Activated CD4-positive, alpha-beta T cell treated with anti-CD3 and anti-CD28 coated beads, Interleukin-10, Interleukin-2, amounts not matched to agents 100 ng/mL and 50 ng/mL, durations not matched to agents 16 hours and 8 hours (primary cell): ENCODE measurements around the gene ALPP.
"Not testable (repeated sequence)": the region's sequence is repeated elsewhere in the genome, so short reads cannot be mapped to it uniquely, and the experiment has no call there.

Experiments used
- DNase-seq: peaks from one replicate; pipeline ENCODE4 v3.0.0-alpha.2; 2020

ALPP gene

DNA sequence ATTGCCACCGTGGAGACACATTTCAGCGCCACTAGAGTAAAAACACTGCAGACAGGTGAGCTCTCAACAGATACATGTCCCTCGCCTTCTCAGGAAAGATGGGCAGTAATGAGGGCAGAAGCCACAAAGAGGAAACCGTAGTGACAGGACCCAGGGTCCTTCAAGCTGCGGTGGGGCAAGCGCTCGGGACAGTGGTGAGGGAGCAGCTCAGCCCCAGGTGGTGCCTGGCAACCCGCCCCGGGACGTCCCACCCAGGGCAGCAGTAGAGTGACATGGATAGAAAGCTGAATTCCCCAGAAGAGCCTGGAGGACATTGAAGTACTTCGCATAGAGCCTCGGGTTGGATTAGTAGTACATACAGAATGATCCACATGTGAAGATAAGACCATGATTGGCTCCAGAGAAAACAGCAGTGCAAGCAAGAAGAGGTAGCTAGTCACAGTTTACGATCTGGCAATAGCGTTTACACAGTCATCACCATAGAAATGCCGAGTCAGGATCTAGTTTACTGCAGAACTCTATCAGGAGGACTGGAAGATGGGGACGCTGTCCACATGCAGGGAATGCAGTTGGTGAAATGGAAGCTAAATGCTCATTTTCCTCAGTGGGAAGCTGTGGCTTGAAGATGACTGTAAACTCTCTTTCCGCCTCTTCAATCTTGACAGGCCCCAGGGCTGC lies 37.4 kb upstream of the ALPP start:
- no peak for DNase-seq

DNA sequence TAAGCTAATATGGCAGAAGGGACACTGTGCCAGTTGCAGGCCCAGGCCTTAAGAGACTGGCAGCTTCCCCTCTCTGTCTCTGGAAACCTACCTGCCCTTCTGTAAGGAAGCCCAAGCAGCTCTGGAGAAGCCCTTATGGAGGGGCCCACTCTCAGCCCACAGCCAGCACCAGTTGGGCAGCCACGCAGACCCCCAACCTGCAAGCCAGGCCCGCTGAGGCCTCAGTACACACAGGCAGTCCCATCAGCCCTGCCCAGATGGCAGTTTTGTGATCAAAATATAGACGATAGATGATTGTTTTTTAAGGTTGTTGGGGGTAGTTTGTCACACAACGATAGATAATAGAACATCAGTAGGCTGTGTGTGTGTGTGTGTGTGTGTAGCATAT lies 36.8 kb upstream of the ALPP start:
- DNase-seq: no peak

DNA sequence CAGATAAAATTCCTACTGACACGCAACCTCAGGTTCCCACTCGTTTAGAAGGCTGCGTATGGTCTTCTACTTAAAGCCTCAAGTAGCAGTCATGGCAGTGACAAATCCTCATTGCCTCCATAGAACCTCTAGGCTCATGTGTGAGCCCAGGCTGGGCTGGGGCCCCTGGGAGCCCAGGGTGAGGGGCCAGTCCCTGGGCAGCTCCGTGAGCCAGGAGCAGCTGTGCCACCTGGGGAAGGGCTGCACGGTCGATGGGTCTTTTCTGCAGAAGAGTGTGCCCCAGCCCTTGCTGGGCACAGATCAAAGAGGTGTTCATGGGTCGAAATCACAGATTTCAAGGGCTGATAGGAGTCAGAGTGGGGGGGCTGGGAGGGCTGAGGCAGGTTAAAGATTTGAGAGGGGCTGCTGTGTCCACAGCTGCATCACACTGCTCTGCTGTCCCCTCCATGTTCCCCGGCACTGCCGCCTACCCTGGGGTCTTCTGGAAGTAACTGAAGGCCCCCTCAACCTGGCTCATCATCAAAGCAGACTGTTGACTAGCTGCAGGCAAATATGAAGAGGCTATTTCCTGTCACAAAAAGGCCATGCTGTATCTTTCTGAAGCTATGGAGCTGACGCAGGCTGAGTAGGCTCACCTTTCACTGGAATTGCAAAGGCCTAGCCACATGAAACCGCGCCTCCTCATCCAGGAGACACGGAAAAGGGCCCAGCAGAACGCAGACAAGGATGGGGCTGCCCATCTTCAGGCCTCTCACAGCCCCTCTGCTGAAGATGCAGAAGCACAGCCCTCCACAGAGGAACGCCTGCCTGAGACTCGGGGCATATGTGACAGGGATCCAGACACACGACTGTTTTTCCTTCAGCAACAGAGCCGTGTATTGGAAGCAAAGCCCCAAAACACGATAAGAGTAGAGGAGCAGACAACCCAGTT lies 35.7 kb upstream of the ALPP start:
- no peak for DNase-seq

DNA sequence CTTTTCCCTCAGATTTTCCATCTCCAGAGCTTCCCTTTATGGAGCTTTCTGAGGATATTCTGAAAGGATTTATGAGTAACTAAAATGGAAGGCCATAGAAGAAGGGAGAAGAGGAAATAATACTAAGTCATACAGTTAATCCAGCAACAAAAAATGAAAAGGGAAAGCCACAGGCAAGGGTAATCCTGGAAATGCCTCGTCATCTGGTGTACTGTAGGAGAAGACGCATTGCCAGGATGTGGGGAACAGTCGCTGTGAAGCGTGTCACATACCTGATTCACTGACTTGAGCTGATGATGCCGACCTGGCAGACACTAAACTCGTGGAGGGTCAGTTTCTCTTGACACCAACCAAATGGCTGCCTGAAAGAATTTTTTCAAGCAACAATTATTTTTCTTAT lies 34.7 kb upstream of the ALPP start:
- DNase-seq: no peak

DNA sequence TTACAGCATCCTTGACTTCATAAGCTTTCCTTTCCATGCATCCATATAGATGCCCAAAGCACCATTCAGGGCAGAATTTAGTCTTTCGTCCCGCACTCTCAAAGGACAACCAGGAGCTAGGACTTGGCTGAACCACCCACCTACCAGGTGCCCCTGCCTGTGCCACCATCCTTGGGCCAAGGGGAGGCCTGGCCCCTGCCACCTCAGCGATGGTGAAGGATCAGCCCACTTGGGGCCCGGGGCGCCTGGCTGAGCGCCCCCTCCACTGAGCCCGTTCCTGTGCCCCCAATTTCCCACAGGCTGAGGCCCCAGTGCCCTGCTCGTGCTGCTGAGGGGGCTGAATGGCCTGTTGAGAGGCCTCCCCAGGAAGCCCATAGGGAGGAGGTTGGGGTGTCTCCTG lies 33.3 kb upstream of the ALPP start:
- DNase-seq: no peak

DNA sequence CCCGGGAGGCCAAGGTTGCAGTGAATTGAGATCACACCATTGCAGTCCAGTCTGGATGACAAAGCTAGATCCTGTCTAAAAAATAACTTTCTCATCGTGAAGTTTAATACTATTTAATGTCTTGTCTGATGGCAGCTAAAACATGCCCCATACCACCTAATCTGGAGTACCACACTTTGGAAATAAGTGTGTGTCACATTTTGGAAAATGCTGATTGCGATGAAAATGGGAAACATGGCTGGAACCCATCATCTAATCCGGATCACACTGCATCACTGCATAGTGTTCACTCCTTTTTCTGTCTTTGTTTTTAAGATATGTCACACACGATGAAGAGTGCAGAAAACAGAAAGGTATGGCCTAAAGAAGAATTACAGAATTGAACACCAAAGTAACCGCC lies 31.2 kb upstream of the ALPP start:
- no peak for DNase-seq

DNA sequence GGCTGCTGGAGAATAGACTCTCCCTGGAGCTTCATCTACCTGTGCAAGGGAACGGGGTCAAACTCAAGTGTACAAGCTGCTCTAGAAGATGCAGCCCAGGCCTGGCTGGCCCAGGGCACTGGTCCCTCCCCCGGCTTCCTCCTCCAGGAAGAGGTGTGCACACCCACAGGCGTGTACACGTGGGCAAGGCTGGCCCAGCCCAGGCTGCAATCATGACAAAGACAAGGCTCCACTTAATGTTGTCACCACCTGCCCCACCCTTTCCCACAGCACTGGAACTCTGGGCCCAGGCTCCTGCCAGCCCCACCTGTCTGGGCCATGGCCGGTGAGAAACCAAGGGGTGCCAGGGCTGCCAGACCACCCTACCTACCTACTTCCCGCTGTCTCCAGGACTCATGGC lies 29.6 kb upstream of the ALPP start:
- no peak for DNase-seq

DNA sequence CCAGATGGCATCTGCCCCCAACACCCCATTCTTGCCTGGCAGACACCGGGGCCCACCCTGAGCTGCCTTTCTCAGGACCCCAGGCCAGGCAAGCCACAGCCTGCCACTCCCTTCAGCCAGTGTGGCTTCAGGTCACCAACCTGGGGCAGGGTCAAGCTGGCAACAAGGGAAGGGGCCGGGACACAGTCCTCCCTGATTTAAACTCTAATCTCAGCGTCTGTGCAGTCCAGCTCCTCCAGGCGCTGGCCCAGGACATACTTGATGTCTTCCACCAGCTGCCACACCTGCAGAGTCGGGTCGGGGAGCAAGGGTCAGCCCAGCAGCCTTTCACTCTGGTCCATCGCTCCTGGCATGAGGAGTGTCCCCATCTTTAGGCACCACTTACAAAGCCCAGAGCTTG lies 29.0 kb upstream of the ALPP start:
- no peak for DNase-seq

DNA sequence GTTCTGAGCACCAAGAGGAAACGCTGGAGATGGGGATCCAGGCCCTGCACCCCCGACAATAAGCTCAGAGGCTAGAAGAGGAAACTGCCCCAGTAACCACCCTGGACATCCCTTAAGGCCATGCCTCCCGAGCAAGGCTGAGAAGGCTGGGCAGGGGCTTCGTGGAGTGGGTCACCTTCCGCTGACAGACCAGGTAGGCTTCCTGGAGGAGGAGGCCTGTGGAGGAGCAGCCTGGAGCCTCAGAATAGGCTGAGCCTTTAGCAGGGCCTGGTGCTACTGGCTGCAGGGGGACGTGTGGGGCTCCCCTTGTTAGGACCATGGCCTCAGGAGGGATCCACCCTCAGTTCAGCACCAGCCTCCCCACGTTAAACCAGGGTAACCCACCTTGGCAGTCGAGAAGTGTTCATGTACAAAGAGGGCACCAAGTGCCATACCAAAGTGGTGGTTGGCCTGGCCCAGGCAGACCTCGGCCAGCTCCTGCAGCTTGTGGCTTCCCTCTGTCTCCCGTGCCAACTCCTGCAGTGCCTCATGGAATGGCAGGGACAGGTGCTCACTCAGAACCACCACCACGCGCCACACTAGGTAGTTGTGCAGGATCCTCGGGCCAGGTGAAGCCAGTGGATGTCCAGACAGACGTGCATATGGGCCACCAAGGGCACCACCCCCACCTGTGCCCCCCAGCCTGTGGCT lies 28.5 kb upstream of the ALPP start:
- DNase-seq: no peak

DNA sequence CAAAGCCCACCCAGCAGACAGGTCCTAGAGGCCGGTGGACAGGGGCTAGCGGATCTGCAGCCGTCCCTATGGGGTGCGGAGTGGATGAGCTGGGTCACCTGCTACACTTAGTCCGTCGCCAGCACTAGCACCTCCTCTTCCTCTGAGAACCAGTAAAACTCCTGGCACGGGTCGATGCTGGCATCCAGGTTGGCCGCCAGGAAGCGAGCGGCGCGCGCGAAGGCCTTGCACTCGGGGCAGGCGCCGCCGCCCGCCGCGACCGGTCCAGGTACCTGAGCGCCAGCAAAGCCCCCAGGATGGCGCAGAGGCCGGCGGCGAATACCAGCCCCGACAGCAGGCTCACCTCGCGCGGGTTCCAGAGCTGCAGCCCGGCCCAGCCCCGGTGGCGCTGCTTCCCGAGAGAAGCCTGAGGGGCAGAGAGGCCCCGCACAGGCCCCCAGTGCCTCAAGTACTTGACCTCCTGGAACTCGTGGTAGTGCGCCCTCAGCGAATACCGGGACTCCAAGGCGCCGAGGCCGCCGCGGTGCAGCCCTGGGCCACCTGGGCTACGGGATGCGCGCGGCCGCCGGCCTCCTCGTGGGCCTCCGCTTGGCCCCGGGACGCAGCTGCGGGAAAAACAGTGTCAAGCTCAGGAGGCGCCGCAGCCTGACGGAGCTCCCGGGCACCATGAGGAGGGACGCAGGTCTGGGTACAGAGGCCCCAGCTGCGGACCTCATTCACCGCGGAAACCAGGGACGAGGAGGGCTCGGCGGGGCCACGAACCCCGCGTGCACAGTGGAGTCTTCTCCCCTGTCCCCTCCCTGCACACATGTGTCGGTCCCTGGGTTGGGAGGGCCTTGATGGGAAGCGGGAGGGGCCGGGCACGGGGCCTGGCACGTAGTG lies 27.5 kb upstream of the ALPP start:
- DNase-seq: no peak

DNA sequence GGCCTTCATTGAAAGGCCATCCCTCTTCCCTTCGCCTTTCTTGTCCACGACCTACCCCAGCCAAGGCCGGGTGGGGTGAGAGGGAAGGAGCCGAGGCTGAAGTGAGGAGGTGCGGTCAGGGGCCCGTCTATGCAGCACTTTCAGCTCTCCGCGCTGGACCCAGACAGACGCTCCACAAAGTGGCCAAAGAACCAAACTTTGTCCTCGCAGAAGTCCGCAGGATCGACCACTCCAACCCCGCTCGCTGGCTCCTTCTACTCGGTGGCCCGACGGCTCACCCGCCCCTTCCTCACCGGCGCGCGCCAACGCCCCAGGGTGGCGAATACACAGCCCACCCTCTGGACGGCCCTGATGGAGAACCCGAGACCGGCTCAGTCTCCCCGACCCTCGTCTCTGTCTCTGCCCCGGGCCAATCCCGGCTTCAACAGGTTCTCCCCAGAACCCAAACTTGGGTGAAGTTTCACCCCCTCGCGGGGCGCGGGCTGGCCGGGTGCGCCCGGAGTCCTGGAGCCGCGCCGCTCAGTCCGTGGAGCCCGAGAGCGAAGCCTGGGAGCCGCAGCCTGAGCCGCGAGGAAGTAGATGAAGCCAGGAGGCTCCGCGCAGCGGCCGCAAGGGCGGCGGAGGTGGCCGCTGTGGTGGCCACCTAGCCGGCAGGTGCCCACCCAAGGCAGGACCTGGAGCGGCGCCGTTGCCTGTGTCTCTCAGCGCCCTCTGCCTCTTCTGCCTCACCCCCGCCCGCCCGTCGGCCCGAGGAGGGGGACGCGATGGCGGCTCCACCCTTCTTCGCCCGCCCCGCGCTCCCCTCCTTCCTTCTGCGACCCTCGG lies 26.7 kb upstream of the ALPP start:
- DNase-seq: no peak

DNA sequence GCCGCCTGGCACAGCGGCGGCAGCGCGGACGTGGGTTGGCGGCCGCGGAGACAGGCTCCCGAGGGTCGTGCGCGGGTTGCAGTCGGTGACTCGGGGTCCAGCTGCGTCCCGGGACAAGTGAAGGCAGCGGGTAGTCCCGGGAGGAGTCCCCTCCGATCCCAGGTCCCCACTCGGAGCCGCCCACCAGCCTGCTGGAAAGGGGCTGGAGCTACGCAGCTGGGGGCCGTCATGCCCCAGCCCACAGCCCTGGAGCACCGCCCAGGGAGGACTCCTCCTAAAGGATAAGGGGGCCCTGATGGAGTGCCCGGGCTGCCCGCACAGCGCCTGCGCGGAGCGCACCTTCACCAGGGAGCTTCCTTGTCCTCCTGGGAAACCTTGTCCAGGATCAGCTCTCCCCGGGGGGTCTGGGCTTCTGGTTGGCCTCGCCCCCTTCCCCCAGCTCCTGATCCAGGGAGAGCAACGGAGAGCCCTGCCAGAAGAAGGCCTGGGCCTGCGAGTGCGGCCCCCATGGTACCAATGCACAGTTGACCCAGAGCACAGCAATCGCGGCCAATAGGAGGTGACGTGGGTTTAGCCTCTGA lies 25.9 kb upstream of the ALPP start:
- DNase-seq: no peak

DNA sequence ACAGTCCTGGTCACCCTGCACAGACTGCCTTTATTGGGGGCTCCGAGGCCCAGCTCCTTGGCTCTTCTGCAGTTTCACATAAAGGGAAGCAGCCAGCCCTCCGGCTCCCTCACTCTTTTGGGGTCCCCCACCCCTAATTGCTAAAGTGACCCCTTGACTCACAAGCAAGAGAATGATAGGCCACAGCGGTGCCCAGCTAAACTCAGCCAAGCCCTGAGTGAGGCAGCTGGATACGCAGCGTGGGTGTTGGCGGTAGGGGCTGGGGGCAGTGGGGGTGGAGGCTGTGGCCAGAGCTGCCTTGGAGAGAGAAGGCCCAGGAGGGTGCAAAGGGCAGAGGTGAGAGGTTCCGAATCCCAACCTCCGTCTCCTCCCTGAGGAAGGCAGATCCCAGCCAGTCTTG lies 25.5 kb upstream of the ALPP start:
- DNase-seq: no peak

DNA sequence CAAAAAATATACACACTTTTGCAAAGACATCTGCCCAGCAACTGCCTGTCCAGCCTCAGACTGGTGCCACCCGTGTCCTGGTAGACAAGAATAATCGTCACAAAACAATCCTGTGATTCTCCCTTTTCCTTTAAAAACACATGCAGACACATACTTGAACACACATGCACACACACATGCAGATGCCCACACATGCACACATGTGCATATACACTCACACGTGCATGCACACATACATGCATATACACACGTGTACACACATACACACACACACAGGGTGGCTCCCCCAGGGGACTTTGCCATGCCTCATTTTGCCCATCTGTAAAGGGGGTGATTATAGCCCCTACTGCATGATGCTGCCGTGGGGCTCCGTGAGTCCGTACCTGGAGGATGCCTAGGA lies 24.9 kb upstream of the ALPP start:
- DNase-seq: no peak

DNA sequence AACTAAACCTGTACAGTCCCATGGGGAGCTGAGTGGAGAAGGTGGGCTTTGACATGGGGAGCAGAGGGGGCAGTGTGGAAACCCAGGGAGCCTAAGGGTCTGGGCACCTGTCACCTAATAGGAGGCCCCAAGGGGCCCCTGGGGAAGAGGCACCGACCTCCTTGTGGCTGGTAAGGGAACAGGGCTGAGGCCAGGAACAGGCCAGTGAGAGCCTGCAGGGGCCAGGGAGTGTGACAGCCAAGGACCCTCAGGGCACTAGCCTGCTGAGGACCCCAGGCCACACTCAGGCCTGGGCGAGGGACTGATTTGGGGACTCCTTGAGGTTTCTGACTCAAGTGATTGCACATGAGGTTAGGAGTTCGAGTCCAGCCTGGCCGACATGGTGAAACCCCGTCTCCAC lies 24.5 kb upstream of the ALPP start:
- DNase-seq: no peak

DNA sequence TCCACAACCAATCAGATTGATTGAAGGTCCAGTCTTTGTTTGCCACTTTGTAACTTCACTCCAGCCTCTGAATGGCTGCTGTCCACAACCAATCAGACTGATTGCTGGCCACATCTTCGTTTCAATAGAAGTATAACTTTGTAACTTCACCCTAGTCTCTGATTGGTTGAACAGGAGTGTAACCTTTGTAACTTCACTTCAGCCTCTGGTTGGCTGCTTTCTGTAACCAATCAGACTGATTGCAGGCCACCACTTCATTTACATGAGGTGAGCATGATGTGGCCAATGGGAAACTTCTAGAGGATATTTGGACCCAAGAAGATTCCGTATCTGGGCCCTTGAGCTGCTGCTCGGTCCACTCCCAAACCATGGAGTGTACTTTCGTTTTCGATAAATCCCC lies 16.9 kb upstream of the ALPP start:
- DNase-seq: no peak

DNA sequence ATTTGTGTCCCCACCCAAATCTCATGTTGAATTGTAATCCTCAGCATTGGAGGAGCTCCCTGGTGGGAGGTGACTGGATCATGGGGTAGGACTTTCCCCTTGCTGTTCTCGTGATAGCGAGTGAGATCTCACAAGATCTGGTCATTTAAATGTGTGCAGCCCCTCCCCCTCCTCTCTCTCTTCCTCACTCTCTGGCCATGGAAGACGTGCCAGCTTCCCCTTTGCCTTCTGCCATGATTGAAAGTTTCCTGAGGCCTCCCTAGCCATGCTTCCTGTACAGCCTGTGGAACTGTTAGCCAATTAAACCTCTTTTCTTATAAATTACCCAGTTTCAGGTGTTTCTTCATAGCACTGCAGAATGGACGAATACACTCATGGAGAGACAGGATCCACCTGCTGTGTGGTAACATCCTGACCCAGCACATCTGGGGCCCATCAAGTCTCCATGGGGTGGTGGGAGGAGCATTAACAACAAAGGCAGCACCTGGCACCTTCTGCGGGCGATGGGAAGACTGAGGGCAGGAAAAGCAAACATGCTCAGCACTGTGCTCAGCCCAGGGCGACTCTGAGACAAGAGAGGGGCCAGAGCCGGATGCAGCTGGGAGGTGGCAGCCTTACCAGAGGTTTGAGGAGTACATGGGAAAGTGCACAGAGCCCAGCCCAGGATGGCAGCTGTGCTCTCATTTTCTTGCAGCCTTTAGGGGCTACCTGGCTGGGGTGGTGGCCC lies 16.2 kb upstream of the ALPP start:
- no peak for DNase-seq

DNA sequence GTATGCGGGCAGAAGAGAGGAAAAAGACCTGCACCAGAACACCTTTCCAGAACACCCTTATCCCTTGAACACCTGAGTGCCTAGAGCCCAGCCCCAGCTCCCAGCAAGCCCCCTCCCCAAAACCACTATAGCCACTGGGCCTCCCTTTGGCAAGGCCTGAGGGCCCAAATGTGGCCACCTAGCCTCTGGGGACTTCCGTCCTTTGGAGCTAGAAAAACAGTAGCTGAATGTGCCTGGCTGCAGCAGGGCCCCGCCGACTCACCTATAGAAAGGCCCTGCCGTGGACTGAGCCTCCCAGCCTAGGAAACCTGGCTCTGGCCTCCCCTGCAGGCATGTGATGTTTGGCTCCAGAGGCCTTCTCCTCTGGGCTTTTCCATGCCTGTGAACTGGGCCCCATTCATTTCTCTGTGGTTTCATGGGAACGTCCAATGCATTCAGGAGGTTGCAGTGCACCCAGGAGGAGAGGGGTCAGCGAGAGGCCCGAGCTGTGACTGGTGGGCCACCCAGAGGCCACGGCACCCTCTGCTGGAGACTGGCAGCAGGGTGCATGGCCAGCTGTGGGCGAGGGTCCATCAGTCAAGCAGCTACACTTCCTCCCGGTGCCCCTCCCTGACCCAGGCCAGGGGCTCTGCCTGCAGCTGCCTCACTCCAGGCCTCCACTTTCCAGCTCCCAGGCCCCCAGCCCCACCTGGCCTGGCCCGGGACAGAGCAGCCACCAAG lies 15.3 kb upstream of the ALPP start:
- not testable (repeated sequence) for DNase-seq

DNA sequence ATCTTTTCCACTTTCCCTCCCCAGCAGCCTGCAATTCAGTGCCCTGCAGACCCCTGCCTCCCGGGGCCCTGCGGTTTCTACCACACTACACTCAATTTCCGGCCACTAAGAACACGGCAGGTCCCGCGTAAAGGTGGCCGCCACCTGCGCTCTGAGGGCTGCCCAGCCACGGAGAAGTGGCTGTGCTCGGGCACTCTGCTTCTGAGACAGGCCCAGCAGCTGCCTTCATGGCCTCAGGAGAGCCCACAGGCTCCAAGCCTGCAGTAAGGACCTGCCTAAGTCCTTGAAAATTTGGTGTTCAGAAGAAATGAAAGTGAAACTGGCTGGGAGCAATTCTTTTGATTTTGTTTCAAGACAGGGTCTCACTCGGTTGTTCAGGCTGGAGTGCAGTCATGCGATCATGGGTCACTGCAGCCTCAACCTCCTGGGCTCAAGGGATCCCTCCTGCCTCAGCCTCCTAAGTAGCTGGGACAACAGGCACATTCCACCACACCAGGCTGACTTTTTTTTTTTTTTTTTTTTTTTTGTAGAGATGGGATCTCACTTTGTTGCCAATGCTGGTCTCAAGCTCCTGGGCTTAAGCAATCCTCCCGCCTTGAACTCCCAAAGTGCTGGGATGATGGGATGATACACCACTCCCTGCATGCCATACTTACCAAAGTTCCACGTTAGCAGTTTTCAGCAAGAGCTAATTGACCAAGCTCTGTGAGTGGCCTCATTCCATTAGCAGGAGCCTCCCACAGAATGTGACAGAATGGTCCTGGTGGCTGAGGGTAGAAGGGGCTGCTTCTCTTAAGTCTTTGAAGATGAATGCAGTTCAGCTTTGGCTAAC lies 14.6 kb upstream of the ALPP start:
- DNase-seq: peak; percentile 43
